Muscle layer of colon (tissue), 2 donors: ENCODE data around the gene MACROD1.

ENCODE experiments used
- H3K27ac ChIP-seq: one replicate; pipeline ENCODE4 v1.7.0; 2013; ENCODE audit warnings: low read depth, mild to moderate bottlenecking, low read length, moderate library complexity
- H3K27me3 ChIP-seq, 2 donors: one replicate each; pipeline ENCODE4 v1.7.0; 2013; ENCODE audit warnings: low read length in 2 of 2, mild to moderate bottlenecking in 2 of 2; ENCODE audit not compliant: insufficient read depth in 2 of 2, control insufficient read depth in 1 of 2
- H3K36me3 ChIP-seq: one replicate; pipeline ENCODE4 v1.7.0; 2013; ENCODE audit warnings: mild to moderate bottlenecking, low read length; ENCODE audit not compliant: insufficient read depth
- H3K4me1 ChIP-seq: one replicate; pipeline ENCODE4 v1.7.0; 2013; ENCODE audit warnings: mild to moderate bottlenecking, low read length; ENCODE audit not compliant: insufficient read depth
- H3K4me3 ChIP-seq, 2 donors: one replicate each; pipeline ENCODE4 v1.7.0; 2013; ENCODE audit warnings: low read length in 2 of 2, low read depth in 1 of 2, mild to moderate bottlenecking in 1 of 2, moderate library complexity in 1 of 2
- H3K9ac ChIP-seq: one replicate; pipeline ENCODE4 v1.7.0; 2013; ENCODE audit warnings: low read length
- H3K9me3 ChIP-seq: one replicate; pipeline ENCODE4 v1.7.0; 2013; ENCODE audit warnings: mild to moderate bottlenecking, low read length
- donor health status: abdominal sarcoma.
- donor health status: Adenocarcinoma of cecum.

The MACROD1 gene

GRCh38 chr11:64081745-64082442, 84.0 kb downstream of the MACROD1 start:
- H3K36me3 ChIP-seq = no peaks in the 10 kb centered on the region
- H3K4me1 ChIP-seq = peaks cover 9% of the 10 kb centered on the region
- no peaks in the 10 kb centered on the region for H3K9me3 ChIP-seq
- H3K27ac ChIP-seq = no peak overlapping the region
- no peak overlapping the region for H3K4me3 ChIP-seq
- no peak overlapping the region for H3K9ac ChIP-seq
- H3K27me3 ChIP-seq = no peaks in the 10 kb centered on the region

GRCh38 chr11:64080390-64080789, 85.5 kb downstream of the MACROD1 start:
- Histone ChIP-seq H3K36me3 (no peaks in the 10 kb centered on the region), H3K4me3 (no peak overlapping the region), H3K9ac (no peak overlapping the region), H3K9me3 (no peaks in the 10 kb centered on the region), H3K4me1 (no peaks in the 10 kb centered on the region), H3K27ac (no peak overlapping the region), H3K27me3 (no peaks in the 10 kb centered on the region)

GRCh38 chr11:64078905-64079304, 87.0 kb downstream of the MACROD1 start:
- Histone ChIP-seq H3K9me3 (no peaks in the 10 kb centered on the region), H3K27me3 (no peaks in the 10 kb centered on the region), H3K4me3 (no peak overlapping the region), H3K36me3 (no peaks in the 10 kb centered on the region), H3K9ac (no peak overlapping the region), H3K27ac (no peak overlapping the region), H3K4me1 (no peaks in the 10 kb centered on the region)

DNA sequence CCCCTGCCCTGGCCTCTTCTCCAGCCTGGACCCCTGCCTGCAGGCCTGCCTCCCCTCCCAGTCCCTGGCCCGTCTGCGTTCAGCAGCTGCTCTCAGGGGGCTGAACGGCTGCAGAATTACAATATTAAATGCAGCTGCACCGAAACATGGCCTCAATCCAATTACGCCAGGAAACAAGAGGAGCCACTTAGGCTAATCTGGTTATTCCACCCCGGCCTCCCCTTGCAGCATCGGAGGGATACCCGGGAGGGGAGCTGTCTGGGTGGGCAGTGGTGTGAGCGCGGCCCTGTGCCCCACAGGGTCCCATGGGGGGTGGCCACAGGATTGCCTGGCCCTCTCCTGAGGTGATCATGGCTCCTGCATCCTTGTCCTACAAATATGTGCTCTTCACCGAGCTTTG, 87.6 kb downstream of the MACROD1 start:
- no peak overlapping the region for H3K9ac ChIP-seq
- H3K4me1 ChIP-seq = no peaks in the 10 kb centered on the region
- no peak overlapping the region for H3K27ac ChIP-seq
- no peaks in the 10 kb centered on the region for H3K27me3 ChIP-seq
- no peaks in the 10 kb centered on the region for H3K9me3 ChIP-seq
- no peaks in the 10 kb centered on the region for H3K36me3 ChIP-seq
- H3K4me3 ChIP-seq = no peak overlapping the region

GRCh38 chr11:64077607-64078006, 88.3 kb downstream of the MACROD1 start:
- H3K4me1 ChIP-seq = no peaks in the 10 kb centered on the region
- H3K27me3 ChIP-seq = no peaks in the 10 kb centered on the region
- H3K9me3 ChIP-seq = no peaks in the 10 kb centered on the region
- no peak overlapping the region for H3K27ac ChIP-seq
- no peaks in the 10 kb centered on the region for H3K36me3 ChIP-seq
- H3K4me3 ChIP-seq = no peak overlapping the region
- H3K9ac ChIP-seq = no peak overlapping the region

DNA sequence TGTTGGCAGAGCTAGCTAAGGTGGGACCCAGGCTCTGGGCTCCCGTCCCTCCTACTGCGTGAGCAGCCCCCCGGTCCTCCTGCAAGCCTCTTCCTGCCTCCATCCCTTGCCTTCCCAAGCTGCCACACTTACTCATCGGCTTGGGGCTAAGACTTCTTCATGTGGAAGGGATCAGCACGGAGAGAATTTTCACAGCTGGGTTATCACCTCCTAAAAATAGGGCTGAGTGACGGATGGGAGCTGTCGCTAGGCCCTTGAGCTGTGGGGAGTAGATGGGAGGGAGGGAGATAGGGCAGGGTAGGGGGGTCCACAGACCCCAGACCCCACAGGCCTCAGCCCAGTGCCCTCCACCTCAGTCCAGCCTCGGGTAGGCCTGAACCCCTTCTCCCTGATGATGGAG, 89.2 kb downstream of the MACROD1 start:
- Histone ChIP-seq H3K9me3 (no peaks in the 10 kb centered on the region), H3K4me1 (peaks cover 4% of the 10 kb centered on the region), H3K27ac (no peak overlapping the region), H3K36me3 (no peaks in the 10 kb centered on the region), H3K4me3 (no peak overlapping the region), H3K27me3 (no peaks in the 10 kb centered on the region), H3K9ac (no peak overlapping the region)

DNA sequence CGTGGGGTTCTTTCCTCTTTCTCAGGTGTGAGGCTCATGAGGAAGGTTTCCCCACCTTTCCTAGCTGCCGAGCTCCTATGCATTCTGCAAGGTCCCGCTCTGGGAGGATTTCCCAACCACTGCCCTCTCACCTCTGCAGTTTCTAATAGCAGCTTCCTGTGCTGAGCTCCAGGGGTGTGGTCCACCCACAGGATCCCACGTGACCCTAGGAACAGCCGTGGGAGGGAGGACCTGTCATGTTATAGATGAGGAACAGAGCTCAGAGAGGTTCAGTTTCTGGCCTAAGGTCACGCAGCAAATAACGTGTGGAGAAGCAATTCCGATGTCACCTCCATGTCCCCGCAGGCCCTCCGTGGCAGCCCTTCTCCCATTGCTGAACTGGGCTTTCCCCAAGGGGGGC, 91.7 kb downstream of the MACROD1 start:
- Histone ChIP-seq H3K27me3 (no peaks in the 10 kb centered on the region), H3K4me1 (peaks cover 7% of the 10 kb centered on the region), H3K27ac (no peak overlapping the region), H3K9ac (no peak overlapping the region), H3K36me3 (no peaks in the 10 kb centered on the region), H3K9me3 (no peaks in the 10 kb centered on the region), H3K4me3 (no peak overlapping the region)

GRCh38 chr11:64073542-64073941, 92.4 kb downstream of the MACROD1 start:
- Histone ChIP-seq H3K27ac (no peak overlapping the region), H3K4me1 (peaks cover 7% of the 10 kb centered on the region), H3K36me3 (no peaks in the 10 kb centered on the region), H3K9me3 (no peaks in the 10 kb centered on the region), H3K27me3 (no peaks in the 10 kb centered on the region), H3K4me3 (no peak overlapping the region), H3K9ac (no peak overlapping the region)

- Histone ChIP-seq H3K4me3 (no peak overlapping the region), H3K27ac (no peak overlapping the region), H3K4me1 (peaks cover 7% of the 10 kb centered on the region), H3K9ac (no peak overlapping the region), H3K9me3 (no peaks in the 10 kb centered on the region), H3K27me3 (no peaks in the 10 kb centered on the region), H3K36me3 (no peaks in the 10 kb centered on the region)
Measured at GRCh38 chr11:64072871-64073270, 93.0 kb downstream of the MACROD1 start.

GRCh38 chr11:64072403-64072802, 93.5 kb downstream of the MACROD1 start:
- H3K27ac ChIP-seq = no peak overlapping the region

GRCh38 chr11:64071849-64072248, 94.1 kb downstream of the MACROD1 start:
- Histone ChIP-seq H3K36me3 (no peaks in the 10 kb centered on the region), H3K9ac (no peak overlapping the region), H3K9me3 (no peaks in the 10 kb centered on the region), H3K4me1 (peaks cover 7% of the 10 kb centered on the region), H3K27ac (no peak overlapping the region), H3K4me3 (no peak overlapping the region), H3K27me3 (no peaks in the 10 kb centered on the region)

More at GRCh38 chr11:64072403-64072802, 93.5 kb downstream of the MACROD1 start:
- no peak overlapping the region for H3K9ac ChIP-seq
- no peaks in the 10 kb centered on the region for H3K36me3 ChIP-seq
- no peak overlapping the region for H3K4me3 ChIP-seq
- H3K9me3 ChIP-seq = no peaks in the 10 kb centered on the region
- H3K4me1 ChIP-seq = peaks cover 7% of the 10 kb centered on the region
- no peaks in the 10 kb centered on the region for H3K27me3 ChIP-seq

- H3K4me3 ChIP-seq = no peak overlapping the region
- H3K27me3 ChIP-seq = no peaks in the 10 kb centered on the region
- no peaks in the 10 kb centered on the region for H3K36me3 ChIP-seq
- no peak overlapping the region for H3K27ac ChIP-seq
- no peaks in the 10 kb centered on the region for H3K9me3 ChIP-seq
- H3K9ac ChIP-seq = no peak overlapping the region
- peaks cover 7% of the 10 kb centered on the region for H3K4me1 ChIP-seq
Measured at GRCh38 chr11:64070314-64070681, 95.6 kb downstream of the MACROD1 start.
